Stimulated activated CD4-positive, alpha-beta T cell treated with anti-CD3 and anti-CD28 coated beads, Interleukin-4, amount 100 ng/mL, for 4 hours (primary cell): ENCODE measurements around the gene KIAA0232.
"Not testable (repeated sequence)": the region's sequence is repeated elsewhere in the genome, so short reads cannot be mapped to it uniquely, and the experiment has no call there.

Source experiments
- DNase-seq, 2 experiments: peaks; one replicate each; pipeline ENCODE4 v3.0.0-alpha.2; 2020

Gene KIAA0232

GRCh38 chr4:6907658-6908191 lies 125.2 kb downstream of the KIAA0232 start:
- no peak for DNase-seq

- DNase-seq, result no peak
These were observed 126.0 kb downstream of the KIAA0232 start for GRCh38 chr4:6908432-6909112.

- DNase-seq, result peak; percentile 85 to 88
These were observed 126.8 kb downstream of the KIAA0232 start, which contains the start of gene TBC1D14 for GRCh38 chr4:6909113-6909969. TBC1D14 (plus strand) TSS chr4:6909826; CDS start chr4:6923390, 13,564 bp downstream.

GRCh38 chr4:6909970-6910339 lies 127.4 kb downstream of the KIAA0232 start:
- peak; percentile 30 to 53 for DNase-seq

GRCh38 chr4:6910340-6910959 lies 127.9 kb downstream of the KIAA0232 start:
- no peak for DNase-seq

GRCh38 chr4:6910960-6911874 lies 128.7 kb downstream of the KIAA0232 start:
- DNase-seq, result no peak

- DNase-seq, result not testable (repeated sequence)
These were observed 129.4 kb downstream of the KIAA0232 start for GRCh38 chr4:6911917-6912316.

GRCh38 chr4:6912441-6912840 lies 129.9 kb downstream of the KIAA0232 start:
- DNase-seq, result no peak

- DNase-seq, result no peak
These were observed 130.9 kb downstream of the KIAA0232 start for GRCh38 chr4:6913350-6913905.

GRCh38 chr4:6914448-6914847 lies 131.9 kb downstream of the KIAA0232 start:
- DNase-seq, result no peak

- DNase-seq, result no peak
These were observed 132.8 kb downstream of the KIAA0232 start for GRCh38 chr4:6915041-6916005.

- no peak for DNase-seq
These were observed 133.6 kb downstream of the KIAA0232 start for GRCh38 chr4:6916069-6916586.

GRCh38 chr4:6916587-6917460 lies 134.3 kb downstream of the KIAA0232 start:
- DNase-seq, result peak; percentile 37 to 64

- no peak for DNase-seq
These were observed 135.1 kb downstream of the KIAA0232 start for GRCh38 chr4:6917461-6918271.

GRCh38 chr4:6918338-6918737 lies 135.8 kb downstream of the KIAA0232 start:
- no peak for DNase-seq

GRCh38 chr4:6920171-6920570 lies 137.6 kb downstream of the KIAA0232 start:
- no peak for DNase-seq

GRCh38 chr4:6923507-6923906 lies 141.0 kb downstream of the KIAA0232 start:
- no peak for DNase-seq

GRCh38 chr4:6924361-6924779 lies 141.8 kb downstream of the KIAA0232 start:
- no peak for DNase-seq
